Cardiac muscle cell (in vitro differentiated cells and primary cell): ENCODE data around the gene SIAH3. TPM values are rescaled to one million over a fixed set of nuclear protein-coding genes. Genes with fewer than 3 reads are reported as not detected.

ENCODE experiments used
- DNase-seq, 2 donors: peaks; one replicate each; pipeline versions ENCODE4 v3.0.0 to v3.0.0-alpha.2; 2010 to 2017; ENCODE audit warnings: low read depth in 1 of 2, low spot score in 1 of 2
- H3K27ac ChIP-seq: fragments of 200-600 bp; sonication (generic); 2 replicates; pipeline ENCODE4 v1.5.1; 2016
- H3K27me3 ChIP-seq: fragments of 200-600 bp; sonication (generic); 2 replicates; pipeline ENCODE4 v1.6.0; 2016; ENCODE audit warnings: control low read depth
- H3K36me3 ChIP-seq: fragments of 200-600 bp; sonication (generic); 2 replicates; pipeline ENCODE4 v1.5.1; 2016; ENCODE audit warnings: control low read depth
- H3K4me1 ChIP-seq: fragments of 200-600 bp; sonication (generic); 2 replicates; pipeline ENCODE4 v1.8.1; 2017; ENCODE audit warnings: low read depth, mild to moderate bottlenecking, mixed run types
- H3K4me3 ChIP-seq: fragments of 200-600 bp; sonication (generic); 2 replicates; pipeline ENCODE4 v1.5.1; 2016; ENCODE audit warnings: mild to moderate bottlenecking
- H3K9me3 ChIP-seq: fragments of 200-600 bp; sonication (generic); 2 replicates; pipeline ENCODE4 v1.5.1; 2017; ENCODE audit warnings: low read depth, mild to moderate bottlenecking, control low read depth
- polyA plus RNA-seq: library from polyadenylated mRNA; unstranded; fragments of >200 nt; fragmentation: Nextera tagmentation; extraction: Ambion mirVana; gene quantifications from 2 replicates; pipeline ENCODE4 v1.2.1, GENCODE V29; 2016
- total RNA-seq: library from RNA; depleted of rRNA; stranded (reverse); fragments of >200 nt; gene quantifications from 2 replicates; pipeline ENCODE4 v1.2.3, GENCODE V29; 2016
- TF ChIP-seq, protein P1 (sequence below): IDR thresholded peaks from 2 replicates; pipeline ENCODE4 v1.5.1; 2012; ENCODE audit warnings: low read depth, mild to moderate bottlenecking, low read length

Gene SIAH3
- total and polyA plus RNA-seq, 2 experiments from 2014 or later, result 1.3 to 3.9 TPM

DNA sequence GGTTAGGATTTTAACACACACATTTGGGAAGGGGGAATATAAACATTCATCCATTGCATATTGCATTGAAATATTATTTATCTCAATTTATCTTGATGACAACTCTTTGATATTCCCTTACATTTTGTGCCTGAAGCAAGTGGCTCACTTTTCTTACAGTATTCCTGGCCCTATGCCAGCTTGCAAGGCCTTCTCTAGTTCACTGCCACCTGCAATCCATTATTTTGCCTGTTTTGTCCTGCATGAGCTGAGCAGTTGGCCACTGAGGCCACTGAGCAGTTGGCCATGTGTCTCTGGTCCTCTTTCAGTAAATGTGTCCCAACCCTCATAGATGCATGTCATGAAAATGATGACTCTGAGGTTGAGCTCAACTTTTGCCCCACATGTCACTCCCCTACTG, 99.7 kb downstream of the SIAH3 start:
- Histone ChIP-seq H3K27ac (no peak overlapping the region), H3K36me3 (no peaks in the 10 kb centered on the region), H3K9me3 (no peaks in the 10 kb centered on the region), H3K4me1 (no peaks in the 10 kb centered on the region), H3K4me3 (no peak overlapping the region), H3K27me3 (peaks cover 3% of the 10 kb centered on the region)
- TF ChIP-seq, protein P1, sequence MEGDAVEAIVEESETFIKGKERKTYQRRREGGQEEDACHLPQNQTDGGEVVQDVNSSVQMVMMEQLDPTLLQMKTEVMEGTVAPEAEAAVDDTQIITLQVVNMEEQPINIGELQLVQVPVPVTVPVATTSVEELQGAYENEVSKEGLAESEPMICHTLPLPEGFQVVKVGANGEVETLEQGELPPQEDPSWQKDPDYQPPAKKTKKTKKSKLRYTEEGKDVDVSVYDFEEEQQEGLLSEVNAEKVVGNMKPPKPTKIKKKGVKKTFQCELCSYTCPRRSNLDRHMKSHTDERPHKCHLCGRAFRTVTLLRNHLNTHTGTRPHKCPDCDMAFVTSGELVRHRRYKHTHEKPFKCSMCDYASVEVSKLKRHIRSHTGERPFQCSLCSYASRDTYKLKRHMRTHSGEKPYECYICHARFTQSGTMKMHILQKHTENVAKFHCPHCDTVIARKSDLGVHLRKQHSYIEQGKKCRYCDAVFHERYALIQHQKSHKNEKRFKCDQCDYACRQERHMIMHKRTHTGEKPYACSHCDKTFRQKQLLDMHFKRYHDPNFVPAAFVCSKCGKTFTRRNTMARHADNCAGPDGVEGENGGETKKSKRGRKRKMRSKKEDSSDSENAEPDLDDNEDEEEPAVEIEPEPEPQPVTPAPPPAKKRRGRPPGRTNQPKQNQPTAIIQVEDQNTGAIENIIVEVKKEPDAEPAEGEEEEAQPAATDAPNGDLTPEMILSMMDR, result no peak
- no peak for DNase-seq

DNA sequence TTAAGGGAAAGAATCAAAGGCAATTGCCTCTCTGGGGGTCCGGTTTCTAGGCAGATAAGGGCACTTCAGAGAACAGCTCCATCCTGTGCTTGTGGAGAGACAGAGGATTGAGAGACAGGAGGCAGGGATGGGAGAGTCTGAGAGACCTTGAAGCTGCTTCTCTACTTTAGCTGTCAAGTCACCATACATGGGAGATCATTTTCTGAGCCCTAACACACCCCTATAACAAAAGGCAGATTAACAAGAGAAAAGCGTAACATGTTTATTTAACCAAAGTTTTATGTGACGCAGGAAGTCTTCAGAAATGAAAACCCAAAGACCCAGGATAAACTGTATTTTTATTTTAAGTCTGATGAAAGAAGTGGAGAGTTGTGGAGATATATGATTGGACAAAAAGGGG, 101.0 kb downstream of the SIAH3 start:
- Histone ChIP-seq H3K27me3 (peaks cover 3% of the 10 kb centered on the region), H3K4me3 (no peak overlapping the region), H3K4me1 (no peaks in the 10 kb centered on the region), H3K9me3 (no peaks in the 10 kb centered on the region), H3K36me3 (no peaks in the 10 kb centered on the region), H3K27ac (no peak overlapping the region)
- DNase-seq, result no peak
- TF ChIP-seq, protein P1, result no peak

DNA sequence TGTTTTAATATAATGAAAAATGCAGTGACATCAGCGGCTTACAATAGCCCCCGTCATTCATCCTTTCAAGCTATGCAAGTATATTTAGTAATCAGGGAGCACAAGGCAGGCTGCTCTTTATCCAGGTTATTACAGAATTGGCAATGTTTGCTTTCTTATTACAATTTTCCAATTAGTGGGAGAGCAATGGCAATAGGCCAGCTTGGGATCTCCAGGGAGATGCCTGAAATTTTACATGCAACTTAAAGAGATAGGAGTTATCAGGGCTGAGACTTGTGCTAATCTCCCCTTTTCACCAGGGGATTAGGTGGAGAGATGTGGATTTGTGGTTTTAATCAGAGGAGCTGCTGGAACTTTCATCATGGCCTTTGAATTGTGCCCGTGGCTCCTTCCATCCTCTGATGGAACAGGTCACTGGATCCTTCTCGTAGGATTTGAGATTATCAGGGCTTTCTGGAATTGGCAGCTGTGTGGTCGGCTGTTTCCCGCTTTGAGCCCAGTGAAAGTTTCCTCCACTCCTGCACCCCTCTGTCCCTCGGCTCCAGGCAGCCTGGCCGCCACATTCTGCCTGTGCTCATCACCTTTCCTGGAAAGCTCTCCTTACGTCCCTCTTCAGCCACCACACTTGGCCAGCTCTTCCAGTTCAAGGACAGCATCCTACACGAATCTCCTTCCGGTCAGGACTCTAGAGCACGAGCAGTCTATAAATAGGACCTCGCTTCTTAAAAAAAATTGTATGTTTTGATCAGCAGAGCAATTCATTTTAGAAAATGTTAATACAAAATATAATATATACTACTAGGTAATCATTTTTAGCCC, 102.4 kb downstream of the SIAH3 start:
- H3K9me3 ChIP-seq, result no peaks in the 10 kb centered on the region
- H3K27ac ChIP-seq, result no peak overlapping the region
- peaks cover 3% of the 10 kb centered on the region for H3K27me3 ChIP-seq
- DNase-seq, result no peak
- no peaks in the 10 kb centered on the region for H3K4me1 ChIP-seq
- no peaks in the 10 kb centered on the region for H3K36me3 ChIP-seq
- TF ChIP-seq, protein P1, result no peak
- H3K4me3 ChIP-seq, result no peak overlapping the region

DNA sequence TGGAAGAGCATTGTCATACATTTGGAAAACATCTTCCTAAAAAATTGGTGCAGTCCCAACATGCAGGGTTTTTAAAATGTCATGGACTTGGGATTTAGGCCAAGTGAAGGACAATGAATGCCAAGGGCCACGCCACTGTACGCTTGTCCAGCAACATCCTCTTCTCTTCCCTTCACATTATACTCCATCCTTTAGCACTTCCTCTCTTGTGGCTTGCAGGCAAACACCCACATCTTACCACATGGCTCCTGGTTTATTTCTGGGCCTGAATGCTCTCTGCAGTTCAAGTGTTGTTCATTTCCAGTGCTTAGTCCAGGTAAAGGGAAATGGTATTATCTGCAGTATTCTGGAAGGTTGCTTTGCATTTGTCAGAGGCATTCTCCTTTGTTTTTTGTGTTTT, 104.5 kb downstream of the SIAH3 start:
- Histone ChIP-seq H3K4me1 (no peaks in the 10 kb centered on the region), H3K9me3 (no peaks in the 10 kb centered on the region), H3K4me3 (no peak overlapping the region), H3K27me3 (peaks cover 3% of the 10 kb centered on the region), H3K27ac (no peak overlapping the region), H3K36me3 (no peaks in the 10 kb centered on the region)
- DNase-seq, result no peak
- TF ChIP-seq, protein P1, result no peak

DNA sequence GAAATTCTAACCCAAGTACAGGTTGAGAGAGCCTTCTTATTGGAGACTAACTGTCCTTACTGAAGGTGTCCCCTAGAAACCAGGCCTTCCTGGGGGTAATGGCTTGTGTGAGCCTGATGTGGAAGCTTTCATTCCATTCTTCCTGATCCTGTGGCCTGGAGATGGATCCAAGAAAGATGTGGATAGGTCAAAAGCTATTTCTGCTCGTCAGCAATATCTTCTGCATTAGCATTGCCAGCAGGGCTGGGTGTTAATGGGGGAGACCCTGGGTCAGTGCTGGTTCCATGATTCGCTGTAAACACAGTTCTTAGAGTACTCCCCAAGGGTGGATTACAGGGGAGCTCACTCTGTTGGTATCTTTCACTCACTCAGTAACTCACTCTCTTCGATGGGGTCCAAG, 106.6 kb downstream of the SIAH3 start:
- H3K4me3 ChIP-seq, result no peak overlapping the region
- H3K27ac ChIP-seq, result no peak overlapping the region
- H3K36me3 ChIP-seq, result no peaks in the 10 kb centered on the region
- peaks cover 3% of the 10 kb centered on the region for H3K27me3 ChIP-seq
- no peak for DNase-seq
- TF ChIP-seq, protein P1, result no peak
- H3K4me1 ChIP-seq, result no peaks in the 10 kb centered on the region
- H3K9me3 ChIP-seq, result no peaks in the 10 kb centered on the region
